ENCODE measurements around the gene LRIG1. TPM values are rescaled to one million over a fixed set of nuclear protein-coding genes. Genes with fewer than 3 reads are reported as not detected.

The LRIG1 gene
- total RNA-seq, 2 experiments from 2014 or later, result 33.8 to 37.1 TPM

GRCh38 chr3:66402596-66403290, 98.1 kb downstream of the LRIG1 start:
- POLR2A ChIA-PET, result no interaction called here
- CTCF ChIA-PET, result no interaction called here

- ChIA-PET CTCF (no interaction called here), POLR2A (no interaction called here)
Observed at GRCh38 chr3:66401675-66402491, 98.9 kb downstream of the LRIG1 start.

- CTCF ChIA-PET, result interaction anchor here (0.6 kb wide), 1 partner anchor 148 kb away, joined by 3 read pairs; no protein-coding TSS in a partner anchor
- POLR2A ChIA-PET, result no interaction called here
Observed at GRCh38 chr3:66401157-66401550, 99.7 kb downstream of the LRIG1 start.

- CTCF ChIA-PET, result interaction anchor here (0.6 kb wide), 1 partner anchor 148 kb away, joined by 3 read pairs; no protein-coding TSS in a partner anchor
- POLR2A ChIA-PET, result no interaction called here
Observed at GRCh38 chr3:66400411-66401156, 100.2 kb downstream of the LRIG1 start.

- ChIA-PET CTCF (no interaction called here), POLR2A (no interaction called here)
Observed at GRCh38 chr3:66399529-66400232, 101.1 kb downstream of the LRIG1 start.

GRCh38 chr3:66398228-66399025, 102.4 kb downstream of the LRIG1 start:
- ChIA-PET POLR2A (no interaction called here), CTCF (interaction anchor here (0.8 kb wide), 1 partner anchor 20 kb away, joined by 4 read pairs; no protein-coding TSS in a partner anchor)

- POLR2A ChIA-PET, result no interaction called here
- CTCF ChIA-PET, result interaction anchor here (0.8 kb wide), 1 partner anchor 19 kb away, joined by 4 read pairs; no protein-coding TSS in a partner anchor
Observed at GRCh38 chr3:66397745-66398144, 103.1 kb downstream of the LRIG1 start.

GRCh38 chr3:66396888-66397287, 103.9 kb downstream of the LRIG1 start:
- CTCF ChIA-PET, result no interaction called here

GRCh38 chr3:66396161-66396760, 104.6 kb downstream of the LRIG1 start:
- CTCF ChIA-PET, result no interaction called here

More at GRCh38 chr3:66396888-66397287, 103.9 kb downstream of the LRIG1 start:
- POLR2A ChIA-PET, result no interaction called here

GRCh38 chr3:66395635-66396034, 105.2 kb downstream of the LRIG1 start:
- CTCF ChIA-PET, result interaction anchor here (1.1 kb wide), 1 partner anchor 13 kb away, joined by 3 read pairs; no protein-coding TSS in a partner anchor
- POLR2A ChIA-PET, result no interaction called here

More at GRCh38 chr3:66396161-66396760, 104.6 kb downstream of the LRIG1 start:
- POLR2A ChIA-PET, result no interaction called here

GRCh38 chr3:66394753-66395249, 106.0 kb downstream of the LRIG1 start:
- ChIA-PET POLR2A (interaction anchor here (1.2 kb wide), 1 partner anchor 106 kb away, joined by 3 read pairs; no protein-coding TSS in a partner anchor), CTCF (interaction anchor here (0.8 to 1.1 kb wide), 2 partner anchors 13 kb away, joined by 3 to 4 read pairs; no protein-coding TSS in a partner anchor)

GRCh38 chr3:66394019-66394752, 106.6 kb downstream of the LRIG1 start:
- POLR2A ChIA-PET, result interaction anchor here (0.6 to 1.2 kb wide), 4 partner anchors 8 to 106 kb away, joined by 3 to 4 read pairs (median 3); no protein-coding TSS in a partner anchor
- CTCF ChIA-PET, result interaction anchor here (0.8 kb wide), 1 partner anchor 14 kb away, joined by 4 read pairs; no protein-coding TSS in a partner anchor

- CTCF ChIA-PET, result no interaction called here
- POLR2A ChIA-PET, result interaction anchor here (0.6 to 1.1 kb wide), 2 partner anchors 8 to 76 kb away, joined by 3 to 4 read pairs; no protein-coding TSS in a partner anchor
Observed at GRCh38 chr3:66393333-66394005, 107.4 kb downstream of the LRIG1 start.

- CTCF ChIA-PET, result interaction anchor here (0.7 to 1.0 kb wide), 2 partner anchors 15 to 427 kb away, joined by 4 read pairs; no protein-coding TSS in a partner anchor
- POLR2A ChIA-PET, result no interaction called here
Observed at GRCh38 chr3:66392966-66393332, 107.9 kb downstream of the LRIG1 start.

GRCh38 chr3:66392512-66392911, 108.3 kb downstream of the LRIG1 start:
- POLR2A ChIA-PET, result no interaction called here

GRCh38 chr3:66390013-66390412, 110.8 kb downstream of the LRIG1 start:
- POLR2A ChIA-PET, result no interaction called here
- CTCF ChIA-PET, result no interaction called here

More at GRCh38 chr3:66392512-66392911, 108.3 kb downstream of the LRIG1 start:
- CTCF ChIA-PET, result interaction anchor here (0.7 to 1.0 kb wide), 2 partner anchors 15 to 427 kb away, joined by 4 read pairs; no protein-coding TSS in a partner anchor
